GM12891 (cell line): ENCODE measurements around the gene L2HGDH.

Experiments used
- POLR2A ChIP-seq: IDR thresholded peaks from 2 replicates; pipeline ENCODE4 v1.6.1; 2011; ENCODE audit warnings: low read depth, low read length, control low read depth
- POLR2AphosphoS5 ChIP-seq: IDR thresholded peaks from 2 replicates; pipeline ENCODE4 v1.6.1; 2011; ENCODE audit warnings: low read depth, low read length, control low read depth
- SPI1 ChIP-seq: IDR thresholded peaks from 2 replicates; pipeline ENCODE4 v1.6.1; 2011; ENCODE audit warnings: low read depth, low read length, control low read depth
- TAF1 ChIP-seq: IDR thresholded peaks from 2 replicates; pipeline ENCODE4 v1.6.1; 2011; ENCODE audit warnings: low read depth, low read length, control low read depth

GRCh38 chr14:50299585-50299984 lies 12.4 kb downstream of the L2HGDH start:
- TF ChIP-seq POLR2AphosphoS5 = no peak
- TF ChIP-seq SPI1 = no peak
- no peak for TF ChIP-seq POLR2A
- TF ChIP-seq TAF1 = no peak
